SK-N-SH (cell line): ENCODE data around the gene STAP2. TPM values are rescaled to one million over a fixed set of nuclear protein-coding genes. Genes with fewer than 3 reads are reported as not detected.

ENCODE experiments used
- CTCF ChIA-PET: fragments of 300-600, 350-600 bp; formaldehyde crosslinking; extraction: SDS; loops from one replicate; lab custom pipeline; 2021; lab: Yijun Ruan, JAX
- POLR2A ChIA-PET: fragments of 350-600 bp; sonication (Branson Sonifier 250); formaldehyde crosslinking; extraction: SDS; loops from one replicate; lab custom pipeline; 2020; ENCODE audit warnings: antibody characterized with exemption, inconsistent platforms; lab: Yijun Ruan, JAX
- DNase-seq: peaks from one replicate; pipeline ENCODE4 v3.0.0; 2012
- H2AFZ ChIP-seq: fragments of 200-600 bp; sonication (generic); 2 replicates; pipeline ENCODE4 v1.8.1; 2016; ENCODE audit warnings: antibody characterized with exemption, mild to moderate bottlenecking, low read depth
- H3F3A ChIP-seq: fragments of 200-600 bp; sonication (generic); replicated peaks from 2 replicates; pipeline ENCODE3; 2016; ENCODE audit warnings: antibody characterized with exemption, mild to moderate bottlenecking; ENCODE audit not compliant: insufficient read depth
- H3K27ac ChIP-seq, 2 experiments: fragments of 200-500 bp in 1 of 2; fragments of 200-600 bp in 1 of 2; sonication (Bioruptor generic) in 1 of 2; sonication (generic), shearing (Covaris generic) in 1 of 2; 2 replicates each; pipeline versions ENCODE4 v1.5.1 to v1.6.1; 2014 to 2016; ENCODE audit warnings: low read depth in 2 of 2, inconsistent platforms in 1 of 2, low read length in 1 of 2, mild to moderate bottlenecking in 1 of 2, mixed read lengths in 1 of 2
- H3K27me3 ChIP-seq: fragments of 200-600 bp; sonication (generic), shearing (Covaris generic); 2 replicates; pipeline ENCODE4 v1.6.1; 2016; ENCODE audit warnings: mixed run types; ENCODE audit not compliant: insufficient read depth
- H3K36me3 ChIP-seq, 2 experiments: fragments of 200-500 bp in 1 of 2; fragments of 200-600 bp in 1 of 2; sonication (Bioruptor generic) in 1 of 2; sonication (generic) in 1 of 2; replicated peaks in 1 of 2; 2 replicates each; pipeline versions ENCODE3 to v1.5.1; 2014 to 2016; ENCODE audit warnings: low read length in 1 of 2, mild to moderate bottlenecking in 1 of 2; ENCODE audit not compliant: insufficient read depth in 2 of 2, control insufficient read depth in 1 of 2
- H3K4me1 ChIP-seq, 2 experiments: fragments of 200-500 bp in 1 of 2; fragments of 200-600 bp in 1 of 2; sonication (Bioruptor generic) in 1 of 2; sonication (generic), shearing (Covaris generic) in 1 of 2; 2 replicates each; pipeline versions ENCODE4 v1.5.1 to v1.6.1; 2014 to 2016; ENCODE audit warnings: low read depth in 1 of 2, low read length in 1 of 2, mixed run types in 1 of 2; ENCODE audit not compliant: insufficient read depth in 2 of 2, control insufficient read depth in 1 of 2
- H3K4me2 ChIP-seq: fragments of 200-600 bp; sonication (generic), shearing (Covaris generic); 2 replicates; pipeline ENCODE4 v1.6.1; 2017; ENCODE audit warnings: mixed run types
- H3K4me3 ChIP-seq, 2 experiments: fragments of 200-500 bp in 1 of 2; fragments of 200-600 bp in 1 of 2; sonication (Bioruptor generic) in 1 of 2; sonication (generic), shearing (Covaris generic) in 1 of 2; 2 replicates each; pipeline versions ENCODE4 v1.5.1 to v1.8.1; 2014 to 2016; ENCODE audit warnings: low read depth in 2 of 2, inconsistent platforms in 1 of 2, low read length in 1 of 2, mild to moderate bottlenecking in 1 of 2, mixed read lengths in 1 of 2, moderate library complexity in 1 of 2
- H3K79me2 ChIP-seq: fragments of 200-600 bp; sonication (generic); 2 replicates; pipeline ENCODE4 v1.8.1; 2017; ENCODE audit warnings: mild to moderate bottlenecking; ENCODE audit not compliant: insufficient read depth
- H3K9ac ChIP-seq: fragments of 200-600 bp; sonication (generic); 2 replicates; pipeline ENCODE4 v1.6.1; 2017; ENCODE audit warnings: mixed run types
- H3K9me2 ChIP-seq: fragments of 200-600 bp; sonication (generic); 2 replicates; pipeline ENCODE4 v1.6.1; 2017; ENCODE audit warnings: mixed run types
- H3K9me3 ChIP-seq: fragments of 200-600 bp; sonication (generic); 2 replicates; pipeline ENCODE4 v1.6.1; 2017; ENCODE audit warnings: mixed run types, mild to moderate bottlenecking, moderate library complexity
- H4K20me1 ChIP-seq: fragments of 200-600 bp; sonication (generic); 2 replicates; pipeline ENCODE4 v1.6.1; 2017; ENCODE audit warnings: mild to moderate bottlenecking, mixed run types; ENCODE audit not compliant: insufficient read depth
- ELF1 ChIP-seq: IDR thresholded peaks from 2 replicates; pipeline ENCODE4 v1.4.0; 2012
- EP300 ChIP-seq, 2 experiments: IDR thresholded peaks; 2 replicates each; pipeline versions ENCODE4 v1.4.0 to v1.6.1; 2012; ENCODE audit warnings: borderline replicate concordance in 1 of 2, low read depth in 1 of 2, low read length in 1 of 2
- PBX3 ChIP-seq: IDR thresholded peaks from 2 replicates; pipeline ENCODE4; 2012
- POLR2AphosphoS5 ChIP-seq: IDR thresholded peaks from 2 replicates; pipeline ENCODE4 v1.6.1; 2012; ENCODE audit warnings: low read depth, low read length
- REST ChIP-seq: IDR thresholded peaks from 2 replicates; pipeline ENCODE4 v1.6.1; 2012; ENCODE audit warnings: mild to moderate bottlenecking, low read depth, low read length, moderate library complexity
- RXRA ChIP-seq: IDR thresholded peaks from 2 replicates; pipeline ENCODE4 v1.4.0; 2012; ENCODE audit warnings: low read depth, mild to moderate bottlenecking, borderline replicate concordance
- SIN3A ChIP-seq: IDR thresholded peaks from 2 replicates; pipeline ENCODE4 v1.6.1; 2012; ENCODE audit warnings: low read depth, mild to moderate bottlenecking, low read length, moderate library complexity, borderline replicate concordance
- TEAD4 ChIP-seq: IDR thresholded peaks from 2 replicates; pipeline ENCODE4 v1.4.0; 2012; ENCODE audit warnings: mild to moderate bottlenecking, borderline replicate concordance; ENCODE audit not compliant: insufficient read depth
- USF2 ChIP-seq: fragments of 150-350 bp; IDR thresholded peaks from 2 replicates; pipeline ENCODE4 v1.6.1; 2017; ENCODE audit warnings: antibody characterized with exemption, low read length, low read depth, borderline replicate concordance
- YY1 ChIP-seq: IDR thresholded peaks from 2 replicates; pipeline ENCODE4 v1.4.0; 2012; ENCODE audit warnings: low read depth, mild to moderate bottlenecking
- WGBS: methylation state at CpG from one replicate; pipeline ENCODE4 v1.1.6; 2017; ENCODE audit warnings: low lambda C conversion rate; 5-methylcytosine and 5-hydroxymethylcytosine counted together
- polyA plus RNA-seq, 3 experiments: library from polyadenylated mRNA; depleted of rRNA; stranded (reverse); fragments of >200 nt; gene quantifications; 2 replicates each; pipeline ENCODE4 v1.2.3, GENCODE V29; 2012

The STAP2 gene
- polyA plus RNA-seq, 1 of the 3 experiments (the other 2 are of a cell fraction): 7.6 TPM

- TF ChIP-seq REST (no peak), YY1 (no peak), RXRA (no peak), SIN3A (no peak)
Measured at GRCh38 chr19:4366666-4367335, 28.2 kb upstream of the STAP2 start (continued).

- Histone ChIP-seq H3K9me2 (no peaks in the 10 kb centered on the region), H3K9me3 (no peaks in the 10 kb centered on the region), H3K4me2 (no peak overlapping the region), H3K4me1 (peaks cover 7 to 13% of the 10 kb centered on the region in 2 experiments; a peak in 2 of 4 replicates), H4K20me1 (peaks cover 11% of the 10 kb centered on the region; the same call in 1 of the 2 replicates), H3F3A (peaks cover 3% of the 10 kb centered on the region), H2AFZ (no peak overlapping the region), H3K9ac (no peak overlapping the region), H3K27ac (peak overlapping the region in 1 of 2 experiments; percentile 34; a peak in 1 of 4 replicates), H3K36me3 (peaks cover 0 to 37% of the 10 kb centered on the region in 2 experiments), H3K79me2 (peaks cover 38% of the 10 kb centered on the region), H3K27me3 (no peaks in the 10 kb centered on the region), H3K4me3 (no peak overlapping the region)
- CTCF ChIA-PET: interaction anchor here (0.7 to 8.5 kb wide), 4 partner anchors 9 to 34 kb away, joined by 3 to 84 read pairs (median 10); partner anchors contain the start of gene SH3GL1
- TF ChIP-seq EP300 (IDR thresholded peaks at IDR 0.05; ENCODE audit: borderline replicate concordance in 1 of 2, low read depth in 1 of 2, low read length in 1 of 2): no peak
- 0 out of 2 replicates have a peak, but pooled peaks have one; percentile 0 for TF ChIP-seq POLR2AphosphoS5
- no peak for TF ChIP-seq TEAD4
- TF ChIP-seq ELF1: no peak
- 0 out of 2 replicates have a peak, but pooled peaks have one; percentile 4 for TF ChIP-seq PBX3
- TF ChIP-seq RXRA: no peak
- TF ChIP-seq USF2: no peak
- no peak for DNase-seq
- WGBS: 95% methylated on average over 4 of the region's 19 CpGs
- POLR2A ChIA-PET: no interaction called here
Measured at GRCh38 chr19:4365791-4366665, 27.4 kb upstream of the STAP2 start.
